HG03103 (cell line): Measurements from ENCODE around the gene FRY.
"Not testable (repeated sequence)": the region's sequence is repeated elsewhere in the genome, so short reads cannot be mapped to it uniquely, and the experiment has no call there.

Experiments used
- ATAC-seq: cut with Tn5 transposase; IDR thresholded peaks from one replicate; pipeline ENCODE4 v1.9.1; 2021; ENCODE audit warnings: low read depth; ENCODE audit not compliant: unreplicated experiment

FRY gene

GRCh38 chr13:32040052-32040642 is 8.6 kb downstream of the FRY start:
- ATAC-seq: no peak

- no peak for ATAC-seq
Observed at GRCh38 chr13:32040689-32041088, 9.1 kb downstream of the FRY start.

DNA sequence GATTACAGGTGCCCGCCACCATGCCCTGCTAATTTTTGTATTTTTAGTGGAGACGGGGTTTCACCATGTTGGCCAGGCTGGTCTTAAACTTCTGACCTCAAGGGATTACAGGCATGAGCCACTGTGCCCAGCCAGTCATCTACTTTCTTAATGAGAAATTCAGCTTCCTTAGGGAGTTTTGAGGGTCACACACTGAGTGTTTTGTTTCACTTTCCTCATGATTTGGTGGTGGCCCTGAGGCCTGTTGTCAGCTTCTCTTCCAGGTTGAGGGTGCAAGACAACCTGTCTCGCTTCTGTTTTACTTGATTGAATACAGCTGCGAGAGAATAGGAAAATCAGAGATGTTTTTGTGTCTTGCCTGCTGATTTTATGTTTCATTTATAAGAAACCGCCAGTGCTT is 9.9 kb downstream of the FRY start:
- ATAC-seq: peak; percentile 69

GRCh38 chr13:32042551-32042950 is 11.0 kb downstream of the FRY start:
- ATAC-seq: no peak

- no peak for ATAC-seq
Observed at GRCh38 chr13:32044446-32044845, 12.9 kb downstream of the FRY start.

DNA sequence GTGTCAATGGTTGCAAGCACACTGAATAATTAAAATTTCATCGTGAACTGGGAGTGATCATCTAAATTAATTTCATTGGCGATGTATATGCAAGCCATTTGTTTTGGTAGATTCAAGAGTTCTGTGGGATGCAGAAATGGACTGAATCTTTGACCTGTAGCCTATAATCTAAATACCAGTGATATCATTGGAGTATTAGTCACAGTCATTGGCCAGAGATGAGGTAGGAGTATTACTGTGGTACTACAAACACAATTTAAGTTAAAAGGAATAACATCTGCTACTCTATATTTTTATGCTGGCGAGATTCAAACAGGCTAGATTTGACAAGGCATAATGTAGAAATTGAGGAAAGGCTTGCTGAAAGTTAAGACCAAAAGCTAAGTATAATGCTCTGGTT is 14.0 kb downstream of the FRY start:
- no peak for ATAC-seq

- ATAC-seq: no peak
Observed at GRCh38 chr13:32045982-32046785, 14.6 kb downstream of the FRY start.

GRCh38 chr13:32047088-32047487 is 15.5 kb downstream of the FRY start:
- no peak for ATAC-seq

GRCh38 chr13:32047793-32048192 is 16.2 kb downstream of the FRY start:
- ATAC-seq: no peak

DNA sequence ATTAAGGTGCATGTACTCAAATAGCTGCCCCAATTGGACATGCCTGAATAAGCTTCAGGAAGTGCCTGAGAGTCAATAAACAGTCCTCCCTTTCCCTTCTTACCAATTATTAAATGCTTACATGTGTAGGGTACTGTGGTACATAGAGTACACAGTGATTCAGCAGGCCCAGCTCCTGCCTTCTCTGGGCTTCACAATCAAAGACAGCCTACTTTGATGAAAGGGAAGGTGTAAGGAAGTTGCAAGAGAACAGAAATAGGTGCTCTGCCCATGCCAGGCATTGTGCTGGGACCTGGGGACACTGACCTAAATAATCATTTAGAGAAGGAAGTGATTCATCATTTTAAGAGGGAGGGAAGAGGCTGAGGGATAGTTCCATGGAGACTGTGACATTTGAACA is 17.2 kb downstream of the FRY start:
- no peak for ATAC-seq

GRCh38 chr13:32051156-32051555 is 19.6 kb downstream of the FRY start:
- no peak for ATAC-seq

GRCh38 chr13:32056316-32056715 is 24.7 kb downstream of the FRY start:
- ATAC-seq: no peak

DNA sequence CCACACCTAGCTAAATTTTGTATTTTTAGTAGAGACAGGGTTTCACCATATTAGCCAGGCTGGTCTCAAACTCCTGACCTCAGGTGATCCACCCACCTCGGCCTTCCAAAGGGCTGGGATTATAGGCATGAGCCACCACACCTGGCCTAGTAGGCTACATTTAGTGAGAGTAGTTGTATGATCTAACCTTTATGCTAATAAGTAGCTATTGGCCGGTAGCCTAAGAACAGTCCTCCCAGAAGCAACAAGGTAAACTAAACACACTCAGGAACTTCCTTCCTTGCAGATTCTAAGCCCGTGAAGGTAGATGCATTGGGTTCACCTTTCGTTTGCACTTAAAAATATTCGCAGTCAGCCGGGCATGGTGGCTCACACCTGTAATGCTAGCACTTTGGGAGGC is 25.8 kb downstream of the FRY start:
- not testable (repeated sequence) for ATAC-seq

DNA sequence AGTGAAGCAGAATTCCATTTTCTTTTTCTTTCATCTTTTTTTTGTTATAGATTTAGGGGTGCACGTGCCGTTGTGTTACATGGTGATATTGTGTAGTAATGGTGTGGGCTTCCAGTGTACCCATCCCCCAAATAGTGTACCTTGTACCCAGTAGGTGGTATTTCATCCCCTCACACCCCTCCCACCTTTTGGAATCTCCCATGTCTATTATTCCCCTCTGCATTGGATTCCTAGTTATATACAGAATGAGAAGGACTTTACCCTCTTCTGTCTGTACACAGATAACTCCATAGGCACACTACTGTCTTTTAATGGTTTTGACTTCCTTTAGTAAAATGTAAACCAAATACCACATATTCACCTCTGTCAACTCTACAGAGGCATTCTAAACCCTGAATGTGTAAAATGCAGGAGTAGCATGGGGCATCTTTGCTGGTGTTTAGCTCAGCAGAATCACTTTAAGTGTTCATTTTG is 28.0 kb downstream of the FRY start:
- ATAC-seq: no peak

DNA sequence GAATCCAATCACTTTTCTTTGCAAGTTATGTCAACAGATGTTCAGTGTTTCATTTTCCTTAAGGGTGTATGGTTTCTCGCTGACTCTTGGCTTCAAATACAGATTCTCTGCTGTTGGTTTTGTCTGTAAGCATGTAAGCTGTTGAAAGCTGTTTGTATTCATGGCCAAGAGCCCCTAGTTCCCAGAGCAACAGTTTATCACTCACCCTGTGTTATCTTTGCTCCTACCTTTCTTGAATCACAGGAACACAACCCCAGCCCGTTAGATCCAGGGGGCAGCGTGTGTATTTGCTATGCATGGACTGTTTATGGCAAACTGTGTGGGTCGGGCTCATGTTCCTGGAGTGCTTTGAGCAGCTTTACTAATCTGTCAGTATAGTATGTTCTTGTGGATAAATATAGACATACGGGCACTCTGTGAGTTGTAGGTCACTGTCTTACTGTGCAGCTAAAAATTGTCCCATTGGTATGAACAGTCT is 28.9 kb downstream of the FRY start:
- ATAC-seq: no peak

DNA sequence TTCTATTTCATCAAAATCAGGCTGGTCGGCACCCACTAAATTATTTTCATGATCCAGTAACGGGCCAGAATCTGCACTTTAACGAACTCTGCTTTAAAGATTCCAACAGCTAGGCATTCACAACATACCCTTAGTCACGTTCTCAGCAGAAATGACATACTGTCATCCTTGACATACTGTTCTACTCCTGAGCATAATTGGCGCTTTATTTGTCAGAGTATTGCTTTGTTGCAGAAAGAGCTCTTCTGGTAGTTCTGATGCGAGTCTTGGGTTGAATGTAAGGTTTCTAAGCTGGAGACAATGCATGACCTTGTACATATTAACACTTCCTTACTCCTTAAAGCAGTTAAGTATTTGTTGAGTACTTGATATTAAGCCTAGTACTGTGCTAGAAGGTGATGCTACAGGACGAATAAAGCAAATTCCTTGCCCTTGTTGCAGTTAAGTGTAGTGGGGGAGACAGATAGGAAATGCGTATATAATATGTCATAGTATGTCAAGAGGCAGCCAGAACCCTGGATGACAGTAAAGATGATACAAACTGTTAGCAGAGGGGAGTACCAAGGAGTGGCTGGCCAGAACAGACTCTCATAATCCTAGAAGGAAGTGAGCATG is 32.2 kb downstream of the FRY start:
- ATAC-seq: no peak

DNA sequence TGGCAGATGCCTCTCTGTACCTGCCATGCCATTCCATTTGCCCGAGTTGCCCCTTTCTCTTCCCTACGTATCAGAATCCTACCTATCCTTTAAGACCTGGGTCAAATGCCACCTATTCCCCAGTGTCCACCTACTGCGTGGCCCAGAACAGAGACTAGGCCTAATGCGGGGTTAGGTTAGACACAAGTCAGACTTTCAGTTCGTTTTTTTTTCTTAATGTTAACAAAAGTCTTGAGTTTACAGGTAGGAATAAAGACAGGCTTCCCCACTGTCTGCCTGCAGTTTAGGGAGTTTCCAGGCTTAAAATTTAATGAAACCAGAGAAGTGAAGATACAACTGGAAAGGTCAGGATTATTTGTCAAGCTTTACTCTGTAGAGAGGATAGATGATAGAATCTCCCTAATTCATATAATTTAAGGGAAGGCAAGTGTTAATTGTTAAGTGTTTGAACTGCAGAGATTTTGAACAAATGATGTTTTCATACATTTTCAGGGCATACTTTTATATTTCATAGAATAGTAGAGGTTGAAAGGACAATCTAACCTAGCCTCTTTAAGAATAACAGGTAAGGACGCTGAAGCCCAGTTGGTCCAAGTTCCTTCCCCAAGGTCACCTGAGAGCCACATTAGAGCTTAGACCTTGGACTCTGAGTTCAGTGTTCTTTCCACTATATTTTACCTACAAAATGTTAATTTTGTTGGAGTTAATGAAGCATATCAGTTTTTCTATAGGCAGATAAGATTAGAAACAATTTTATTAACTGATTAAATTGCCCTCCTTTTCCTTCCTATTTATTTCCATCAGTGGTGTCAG is 35.8 kb downstream of the FRY start:
- no peak for ATAC-seq

GRCh38 chr13:32068255-32068654 is 36.7 kb downstream of the FRY start:
- ATAC-seq: no peak

GRCh38 chr13:32073180-32073864 is 41.7 kb downstream of the FRY start:
- ATAC-seq: no peak

GRCh38 chr13:32075170-32075851 is 43.7 kb downstream of the FRY start:
- no peak for ATAC-seq
